ENCODE measurements around the gene ETF1.
"Not testable (repeated sequence)": the region's sequence is repeated elsewhere in the genome, so short reads cannot be mapped to it uniquely, and the experiment has no call there.

Gene ETF1

GRCh38 chr5:138492560-138493045 is 50.4 kb downstream of the ETF1 start:
- FAIRE-seq, result no peak

GRCh38 chr5:138491669-138492559 is 51.1 kb downstream of the ETF1 start:
- peak; percentile 35 for FAIRE-seq

More at GRCh38 chr5:138492560-138493045, 50.4 kb downstream of the ETF1 start:
- DNase-seq (ENCODE audit: extremely low spot score, insufficient read length, low read depth), result no peak

GRCh38 chr5:138491284-138491648 is 51.8 kb downstream of the ETF1 start:
- no peak for DNase-seq (ENCODE audit: extremely low spot score, insufficient read length, low read depth)
- FAIRE-seq, result no peak

More at GRCh38 chr5:138491669-138492559, 51.1 kb downstream of the ETF1 start:
- DNase-seq (ENCODE audit: extremely low spot score, insufficient read length, low read depth), result peak; percentile 90

DNA sequence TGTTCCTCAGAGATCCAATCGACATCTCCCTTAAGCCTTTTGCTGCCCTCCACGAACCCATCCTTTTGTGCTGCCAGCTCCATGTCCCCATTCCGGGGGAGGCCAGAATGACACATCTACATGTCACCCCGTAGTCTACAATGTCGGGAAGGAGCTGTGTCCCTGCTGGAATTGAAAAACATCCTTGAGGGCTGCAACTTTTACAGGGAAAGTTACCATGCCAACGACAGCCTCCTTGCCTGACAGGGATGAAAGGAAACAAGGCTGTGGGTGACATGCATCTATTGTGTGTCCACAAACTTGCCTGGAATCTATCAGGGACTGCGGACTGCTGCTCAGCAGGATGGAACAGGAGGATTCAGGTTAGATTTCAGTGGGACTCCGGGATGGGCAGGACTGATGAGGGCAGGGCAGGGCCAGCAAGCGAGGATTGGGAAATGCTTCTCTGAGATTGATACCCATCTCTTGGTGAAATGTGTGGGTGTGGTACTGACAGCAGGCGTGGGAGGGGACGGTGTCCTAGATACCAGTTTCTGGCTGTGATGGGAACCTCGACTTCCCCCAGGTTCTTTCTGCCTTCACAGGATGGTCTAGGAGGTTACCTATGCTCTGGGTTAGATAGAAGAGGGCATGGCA is 52.3 kb downstream of the ETF1 start:
- DNase-seq (ENCODE audit: extremely low spot score, insufficient read length, low read depth), result no peak
- no peak for FAIRE-seq

GRCh38 chr5:138489683-138490061 is 53.4 kb downstream of the ETF1 start:
- no peak for FAIRE-seq
- no peak for DNase-seq (ENCODE audit: extremely low spot score, insufficient read length, low read depth)

- DNase-seq (ENCODE audit: extremely low spot score, insufficient read length, low read depth) (no peak), FAIRE-seq (no peak)
Measured at GRCh38 chr5:138488481-138488945, 54.5 kb downstream of the ETF1 start.

DNA sequence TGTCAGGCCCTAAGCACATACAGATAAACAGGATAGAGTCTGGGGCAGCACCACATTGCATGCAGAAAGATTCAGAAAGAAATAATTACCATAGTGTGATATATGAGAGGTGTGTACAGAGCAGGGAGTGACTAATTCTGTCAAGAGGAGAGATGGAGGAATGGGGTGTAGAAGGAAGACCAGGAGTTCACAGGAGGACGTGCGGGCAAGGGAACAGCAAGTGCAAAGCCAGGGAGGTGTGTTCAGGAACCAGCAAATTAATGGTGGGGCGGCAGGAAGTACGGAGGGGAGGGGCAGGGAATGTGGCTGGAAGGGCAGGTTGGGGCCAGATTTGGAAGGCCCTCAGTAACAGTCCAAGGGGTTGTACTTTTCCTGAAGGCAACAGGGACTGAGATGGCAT is 60.4 kb downstream of the ETF1 start:
- no peak for FAIRE-seq
- no peak for DNase-seq (ENCODE audit: extremely low spot score, insufficient read length, low read depth)

DNA sequence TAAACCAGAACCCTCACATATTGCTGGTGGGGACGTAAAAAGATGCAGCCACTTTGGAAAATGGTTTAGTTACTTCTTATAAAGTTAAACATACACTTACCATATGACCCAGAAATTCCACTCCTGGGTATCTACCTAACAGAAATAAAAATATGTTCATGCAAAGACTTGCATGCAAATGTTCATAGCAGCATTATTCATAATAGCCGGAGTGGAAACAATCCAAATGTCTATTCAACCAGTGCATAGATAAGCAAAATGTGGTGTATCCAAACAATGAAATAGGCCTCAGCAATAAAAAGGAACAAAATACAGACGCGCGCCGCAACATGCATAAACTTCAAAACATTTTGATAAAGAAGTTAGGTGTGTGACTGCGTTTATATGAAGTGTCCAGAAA is 66.1 kb downstream of the ETF1 start:
- DNase-seq (ENCODE audit: extremely low spot score, insufficient read length, low read depth) (no peak), FAIRE-seq (no peak)

DNA sequence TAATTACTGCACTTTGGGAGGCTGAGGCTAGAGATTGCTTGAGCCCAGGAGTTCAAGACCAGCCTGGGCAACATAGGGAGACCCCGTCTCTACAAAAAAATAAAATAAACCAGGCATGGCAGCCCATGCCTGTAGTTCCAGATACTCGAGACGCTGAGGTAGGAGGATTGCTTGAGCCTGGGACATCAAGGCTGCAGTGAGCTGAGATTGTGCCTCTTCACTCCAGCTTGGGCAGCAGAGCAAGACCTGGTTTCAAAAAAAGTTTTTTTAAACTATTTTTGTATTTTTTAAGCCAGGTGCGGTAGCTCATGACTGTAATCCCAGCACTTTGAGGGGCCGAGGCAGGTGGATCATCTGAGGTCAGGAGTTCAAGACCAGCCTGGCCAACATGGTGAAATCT is 69.9 kb downstream of the ETF1 start:
- not testable (repeated sequence) for FAIRE-seq

GRCh38 chr5:138472353-138472752 is 70.7 kb downstream of the ETF1 start:
- no peak for FAIRE-seq
- no peak for DNase-seq (ENCODE audit: extremely low spot score, insufficient read length, low read depth)

More for the DNA sequence above, 69.9 kb downstream of the ETF1 start:
- DNase-seq (ENCODE audit: extremely low spot score, insufficient read length, low read depth), result not testable (repeated sequence)

DNA sequence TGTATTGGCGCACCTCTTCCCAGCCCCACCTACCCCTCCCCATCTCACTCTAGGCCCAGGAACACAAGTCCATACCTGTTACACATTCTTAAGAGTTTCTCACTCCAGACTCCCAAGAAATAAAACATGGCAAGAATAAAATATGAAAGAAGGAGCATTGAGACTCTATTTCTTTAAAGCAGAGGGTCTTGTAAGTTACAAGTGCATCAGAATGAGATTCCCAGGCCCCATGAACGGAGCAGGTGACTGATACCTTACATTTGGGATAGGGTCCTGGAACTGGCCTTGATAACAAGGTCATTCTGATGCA is 72.0 kb downstream of the ETF1 start:
- no peak for FAIRE-seq
- no peak for DNase-seq (ENCODE audit: extremely low spot score, insufficient read length, low read depth)

DNA sequence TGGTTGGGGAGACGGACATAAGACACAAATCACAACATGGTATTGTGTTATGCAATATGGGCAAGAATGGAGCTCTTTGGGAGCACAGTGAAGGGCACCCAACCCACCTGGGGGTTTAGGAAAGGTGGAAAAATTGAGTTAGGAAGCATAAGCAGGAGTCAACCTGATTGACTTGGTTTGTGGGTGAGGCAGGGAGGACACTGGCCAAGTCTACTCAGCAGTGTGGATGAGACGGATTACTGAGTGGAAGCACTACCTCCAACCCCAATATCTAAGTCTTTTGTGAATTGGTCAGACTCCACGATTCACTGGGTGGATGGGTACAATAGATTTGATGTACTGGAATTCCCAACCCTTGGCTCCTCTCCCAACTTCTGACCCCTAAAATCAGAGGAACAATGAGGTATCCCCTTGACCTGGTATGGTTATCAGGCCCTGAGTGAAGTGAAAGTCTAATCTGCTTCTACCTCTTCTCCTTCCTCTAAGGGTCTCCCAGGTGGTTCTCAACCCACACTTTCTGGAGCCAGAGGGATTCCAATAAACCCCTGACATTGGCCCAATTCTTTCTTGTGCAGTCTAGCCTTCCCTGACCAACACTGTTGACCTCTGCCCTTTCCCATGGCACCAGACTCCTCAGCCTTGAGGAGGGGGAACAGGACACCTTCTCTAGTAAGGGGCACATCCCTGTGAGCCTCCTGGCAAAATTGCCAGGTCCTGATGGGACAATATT is 72.5 kb downstream of the ETF1 start:
- no peak for DNase-seq (ENCODE audit: extremely low spot score, insufficient read length, low read depth)
- FAIRE-seq, result no peak

DNA sequence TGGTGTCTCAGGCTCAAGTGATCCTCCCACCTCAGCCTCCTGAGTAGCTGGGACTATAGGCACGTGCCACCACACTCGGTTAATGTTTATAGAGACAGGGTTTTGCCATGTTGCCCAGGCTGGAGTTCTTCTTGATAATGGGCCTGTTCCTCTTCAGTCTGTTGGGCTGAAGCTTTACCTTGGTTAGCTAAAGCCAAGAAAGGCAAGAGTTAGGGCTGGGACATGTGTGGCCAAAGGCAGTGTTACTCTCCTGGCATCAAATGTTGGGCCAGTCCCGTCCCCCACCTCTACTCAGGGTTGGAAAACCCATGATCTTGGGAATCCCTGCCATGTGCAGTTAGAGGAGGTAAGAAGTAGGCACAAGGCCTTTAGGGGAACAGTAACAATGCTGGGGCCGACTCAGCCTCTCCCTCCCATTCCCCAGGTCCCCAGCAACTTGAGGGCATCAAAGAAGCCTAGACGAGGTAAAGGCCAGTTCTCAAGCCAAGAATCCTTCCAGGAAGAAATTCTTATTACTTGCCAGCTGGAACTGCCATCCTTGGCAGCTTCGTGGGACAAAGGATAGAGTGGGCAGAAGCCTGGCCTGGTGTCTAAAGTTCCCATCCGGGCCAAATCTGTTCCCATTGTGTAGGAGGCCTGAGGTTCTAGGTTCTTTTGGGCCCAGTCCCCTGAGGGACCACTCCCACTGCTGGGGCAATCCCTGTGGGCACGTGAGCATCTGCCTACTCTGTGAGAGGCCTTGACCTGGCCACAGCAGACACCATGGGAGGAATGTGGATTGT is 73.3 kb downstream of the ETF1 start:
- no peak for FAIRE-seq
- DNase-seq (ENCODE audit: extremely low spot score, insufficient read length, low read depth), result no peak

GRCh38 chr5:138468966-138469539 is 74.0 kb downstream of the ETF1 start:
- DNase-seq (ENCODE audit: extremely low spot score, insufficient read length, low read depth), result no peak
- no peak for FAIRE-seq

- DNase-seq (ENCODE audit: extremely low spot score, insufficient read length, low read depth) (no peak), FAIRE-seq (no peak)
Measured at GRCh38 chr5:138468133-138468965, 74.7 kb downstream of the ETF1 start.

- FAIRE-seq (no peak), DNase-seq (ENCODE audit: extremely low spot score, insufficient read length, low read depth) (no peak)
Measured at GRCh38 chr5:138467711-138468132, 75.3 kb downstream of the ETF1 start.

DNA sequence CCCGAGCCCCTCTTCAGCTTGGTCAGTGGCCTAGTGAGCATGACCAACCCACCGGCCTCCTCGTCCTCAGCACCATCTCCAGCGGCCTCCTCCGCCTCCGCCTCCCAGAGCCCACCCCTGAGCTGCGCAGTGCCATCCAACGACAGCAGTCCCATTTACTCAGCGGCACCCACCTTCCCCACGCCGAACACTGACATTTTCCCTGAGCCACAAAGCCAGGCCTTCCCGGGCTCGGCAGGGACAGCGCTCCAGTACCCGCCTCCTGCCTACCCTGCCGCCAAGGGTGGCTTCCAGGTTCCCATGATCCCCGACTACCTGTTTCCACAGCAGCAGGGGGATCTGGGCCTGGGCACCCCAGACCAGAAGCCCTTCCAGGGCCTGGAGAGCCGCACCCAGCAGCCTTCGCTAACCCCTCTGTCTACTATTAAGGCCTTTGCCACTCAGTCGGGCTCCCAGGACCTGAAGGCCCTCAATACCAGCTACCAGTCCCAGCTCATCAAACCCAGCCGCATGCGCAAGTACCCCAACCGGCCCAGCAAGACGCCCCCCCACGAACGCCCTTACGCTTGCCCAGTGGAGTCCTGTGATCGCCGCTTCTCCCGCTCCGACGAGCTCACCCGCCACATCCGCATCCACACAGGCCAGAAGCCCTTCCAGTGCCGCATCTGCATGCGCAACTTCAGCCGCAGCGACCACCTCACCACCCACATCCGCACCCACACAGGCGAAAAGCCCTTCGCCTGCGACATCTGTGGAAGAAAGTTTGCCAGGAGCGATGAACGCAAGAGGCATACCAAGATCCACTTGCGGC is 75.9 kb downstream of the ETF1 start:
- FAIRE-seq, result no peak
- no peak for DNase-seq (ENCODE audit: extremely low spot score, insufficient read length, low read depth)
